Stimulated activated CD4-positive, alpha-beta T cell treated with anti-CD3 and anti-CD28 coated beads, Interleukin-4, amount 100 ng/mL, for 4 hours (primary cell): ENCODE data around the gene ATOH8.

Experiments
- DNase-seq, 2 experiments: peaks; one replicate each; pipeline ENCODE4 v3.0.0-alpha.2; 2020

Gene ATOH8

DNA sequence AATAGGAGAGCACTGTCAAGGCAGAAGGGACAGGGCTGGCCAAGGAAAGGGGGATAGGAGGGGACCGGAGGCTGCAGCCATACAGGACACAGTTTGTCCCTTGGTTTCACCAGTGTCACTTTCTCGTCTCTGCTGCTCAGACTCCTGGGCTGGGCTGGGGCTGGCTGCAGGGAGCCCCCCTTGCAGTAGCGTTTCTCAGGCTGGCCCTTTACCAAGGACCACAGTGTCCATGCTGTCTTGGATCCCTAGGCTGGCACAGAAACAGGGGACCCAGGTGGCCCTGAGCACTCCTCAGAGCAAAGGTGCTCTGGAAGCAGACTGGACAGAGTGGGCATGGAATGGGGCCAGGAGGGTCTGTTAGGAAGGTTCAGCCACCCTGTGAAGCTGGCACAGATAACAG, 34.8 kb downstream of the ATOH8 start:
- DNase-seq = no peak

GRCh38 chr2:85789271-85789670, 35.5 kb downstream of the ATOH8 start:
- DNase-seq = no peak

- DNase-seq = no peak
These were observed 36.2 kb downstream of the ATOH8 start for GRCh38 chr2:85790032-85790431.

- no peak for DNase-seq
These were observed 36.9 kb downstream of the ATOH8 start for GRCh38 chr2:85790499-85791188.

DNA sequence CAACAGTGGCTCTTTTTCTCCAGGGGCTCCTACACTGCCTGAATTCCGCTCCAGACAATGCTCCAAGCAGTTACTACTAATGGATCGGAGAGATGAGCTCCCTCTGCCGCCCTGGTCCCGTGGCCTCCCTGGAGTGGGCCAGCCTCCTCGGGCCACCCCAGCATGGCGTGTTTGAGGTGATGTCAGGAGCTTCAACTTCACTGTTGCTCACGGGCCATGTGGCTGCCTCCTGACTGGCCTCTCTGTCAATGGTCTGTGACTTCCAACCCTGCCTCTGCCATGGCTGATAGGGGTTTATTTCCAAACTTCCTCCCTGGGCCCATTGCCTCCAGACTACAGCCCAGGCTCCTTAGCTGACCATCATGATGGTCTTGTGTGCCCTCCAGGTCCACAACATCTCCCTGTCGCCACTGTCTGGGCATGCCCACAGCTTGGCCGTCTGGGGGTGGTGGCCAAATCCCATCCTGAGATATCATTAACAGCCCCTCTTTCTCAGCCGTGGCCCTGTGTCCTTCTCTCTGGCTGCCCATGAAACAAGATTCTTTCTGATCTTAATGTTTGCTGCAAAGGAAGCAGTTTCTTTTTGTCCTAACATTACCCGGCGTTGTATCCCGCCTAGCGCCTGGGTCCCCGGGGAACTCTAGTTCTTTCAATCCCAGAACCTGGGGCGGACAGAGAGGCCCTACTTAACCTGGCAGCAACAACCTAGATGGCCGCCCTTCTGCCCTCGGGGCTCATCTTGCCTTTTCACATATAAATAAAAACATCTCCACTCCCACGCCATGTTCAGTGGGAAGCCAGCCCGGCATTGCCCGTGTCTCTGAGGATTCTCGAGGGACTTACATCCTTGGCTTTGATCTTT, 38.1 kb downstream of the ATOH8 start:
- DNase-seq = no peak

- DNase-seq = no peak
These were observed 39.1 kb downstream of the ATOH8 start for GRCh38 chr2:85792783-85793441.

GRCh38 chr2:85793584-85793983, 39.8 kb downstream of the ATOH8 start:
- no peak for DNase-seq

DNA sequence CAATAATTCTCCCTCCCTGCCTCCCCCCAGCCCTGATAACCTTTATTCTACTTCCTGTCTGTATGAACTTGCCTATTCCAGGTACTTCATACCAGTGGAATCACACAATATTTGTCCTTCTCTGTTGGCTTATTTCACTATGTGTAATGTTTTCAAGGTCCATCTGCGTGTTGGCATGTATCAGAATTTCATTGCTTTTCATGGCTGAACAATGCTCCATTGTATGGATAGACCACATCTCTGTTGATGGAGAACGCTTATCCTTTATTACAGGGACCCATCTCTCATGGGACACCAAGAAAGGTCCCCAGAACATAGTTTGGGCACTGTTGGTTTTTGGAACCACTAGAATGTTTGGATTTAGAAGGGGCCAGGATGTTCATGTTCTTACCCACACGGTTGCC, 40.2 kb downstream of the ATOH8 start:
- no peak for DNase-seq

DNA sequence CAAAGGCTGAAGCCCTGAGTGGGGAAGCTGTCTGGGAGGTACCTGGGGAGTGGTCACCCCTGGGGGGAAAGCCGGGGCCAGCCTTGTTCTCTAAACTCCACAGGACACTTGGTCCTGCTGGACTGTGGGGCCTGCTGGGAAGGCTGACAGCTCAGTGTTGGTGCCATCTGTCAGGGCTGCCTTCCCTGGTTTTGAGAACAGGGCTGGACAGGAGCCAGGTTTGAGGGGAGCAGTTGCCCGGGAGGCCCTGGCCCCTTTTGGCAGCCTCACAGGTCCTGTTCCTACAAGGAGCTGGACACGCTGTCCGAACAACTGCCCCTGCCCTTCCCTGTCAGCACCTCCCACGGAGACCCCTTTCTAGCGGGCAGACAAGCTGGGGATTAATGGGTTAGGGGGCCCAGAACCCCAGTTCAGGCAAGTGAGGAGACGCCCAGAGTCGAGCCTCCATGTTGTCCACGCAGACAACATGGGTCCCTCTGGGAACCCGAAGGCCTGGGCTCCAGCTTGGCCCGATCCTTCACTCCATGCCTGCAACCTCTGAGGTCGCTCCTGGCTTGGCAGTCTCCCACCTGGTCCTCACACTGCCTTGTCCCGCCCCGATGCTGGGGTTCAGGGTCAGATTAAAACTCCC, 40.8 kb downstream of the ATOH8 start:
- no peak for DNase-seq

DNA sequence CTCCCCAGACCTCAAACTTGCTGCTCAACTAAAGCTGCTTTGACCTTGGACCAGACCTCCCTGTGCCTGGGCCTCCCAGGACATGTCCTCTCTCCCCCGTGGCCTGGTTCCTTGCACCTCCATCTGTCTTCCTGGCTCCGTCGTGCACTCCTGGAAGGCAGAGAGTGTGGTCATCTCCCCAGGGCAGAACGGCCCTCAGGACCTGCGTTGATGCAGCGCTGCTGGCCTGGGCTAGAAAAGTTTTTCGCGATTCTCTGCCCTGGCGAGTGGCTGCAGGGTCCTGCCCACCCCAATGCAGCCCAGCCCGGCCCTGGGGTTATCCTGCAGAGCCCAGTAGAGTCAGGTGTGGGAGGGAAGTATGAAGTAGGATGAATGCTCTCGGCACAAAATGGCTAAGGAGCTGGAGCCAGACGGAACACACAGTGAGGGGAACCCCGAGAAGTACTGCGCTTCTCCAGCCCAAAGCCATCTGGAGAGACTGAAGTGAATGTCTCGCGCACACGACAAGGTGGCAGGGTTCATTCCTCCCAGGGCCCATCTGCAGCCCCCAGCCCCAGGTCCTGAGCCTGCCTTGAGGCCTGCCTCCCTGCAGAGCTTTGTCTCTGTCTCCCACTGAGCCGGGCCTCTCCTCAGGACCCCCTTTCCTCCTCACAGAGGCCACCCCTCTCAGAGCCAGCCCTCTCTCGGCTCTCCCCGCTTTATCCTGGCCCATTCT, 41.7 kb downstream of the ATOH8 start:
- no peak for DNase-seq

GRCh38 chr2:85796046-85796340, 42.2 kb downstream of the ATOH8 start:
- DNase-seq = no peak

DNA sequence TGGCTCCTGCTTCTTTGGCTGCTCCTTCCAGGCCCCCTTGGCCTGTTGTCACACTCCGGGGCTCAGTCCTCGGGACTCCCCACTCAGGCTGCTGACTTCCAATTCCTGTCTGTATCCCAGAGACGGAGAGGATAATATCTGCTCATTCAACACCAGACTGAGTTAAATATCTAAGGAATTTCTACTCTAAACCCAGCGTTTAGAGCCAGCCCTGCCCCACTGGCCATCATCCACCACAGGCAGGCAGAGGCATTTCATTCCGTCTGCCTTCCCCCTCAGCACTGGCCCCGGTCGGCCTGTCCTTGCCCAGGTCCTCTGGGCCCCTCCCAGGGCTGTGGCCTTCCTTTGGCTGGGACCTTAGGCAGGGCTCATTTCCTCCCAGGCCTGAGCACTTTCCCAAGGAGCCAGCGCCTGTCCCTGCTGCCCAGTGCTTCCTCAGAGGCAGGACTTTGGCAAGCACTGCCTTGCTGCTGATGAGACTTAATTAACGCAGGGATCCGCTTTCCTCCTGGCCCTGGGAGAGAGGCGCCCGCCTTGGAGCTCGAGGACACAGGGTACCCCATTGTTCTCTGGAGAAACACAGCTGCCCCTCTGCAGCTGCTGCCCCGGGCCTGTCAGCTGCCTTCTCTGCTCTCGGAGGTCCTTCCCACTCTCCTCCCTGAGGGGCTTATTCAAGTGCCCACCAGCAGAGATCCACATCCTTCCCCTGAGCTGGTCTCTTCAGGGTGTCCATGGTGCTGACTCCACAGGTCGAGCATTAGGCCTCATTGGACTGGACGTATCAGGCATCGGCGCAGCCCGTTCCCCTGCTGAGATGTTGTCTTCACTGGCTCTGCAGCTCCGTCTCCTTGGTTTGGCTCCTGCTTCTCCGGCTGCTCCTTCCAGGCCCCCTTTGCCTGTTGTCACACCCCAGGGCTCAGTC, 42.8 kb downstream of the ATOH8 start:
- DNase-seq = no peak

DNA sequence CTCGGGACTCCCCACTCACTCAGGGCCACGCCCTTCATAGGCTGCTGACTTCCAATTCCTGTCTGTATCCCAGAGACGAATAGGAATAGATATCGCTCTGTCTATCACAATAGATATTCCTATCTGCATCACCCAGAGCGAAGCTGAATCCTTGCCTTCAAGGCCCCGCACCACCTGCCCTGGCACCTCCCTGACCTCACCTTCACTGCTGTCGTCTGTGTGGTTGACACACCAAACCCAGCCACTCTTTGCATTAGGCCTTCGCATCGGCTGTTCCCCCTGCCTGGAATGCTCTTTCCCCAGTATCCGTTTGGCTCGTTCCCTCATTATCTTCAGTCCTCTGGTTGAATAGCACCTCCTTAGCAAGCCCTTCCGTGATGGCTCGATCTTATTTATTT, 43.5 kb downstream of the ATOH8 start:
- no peak for DNase-seq

DNA sequence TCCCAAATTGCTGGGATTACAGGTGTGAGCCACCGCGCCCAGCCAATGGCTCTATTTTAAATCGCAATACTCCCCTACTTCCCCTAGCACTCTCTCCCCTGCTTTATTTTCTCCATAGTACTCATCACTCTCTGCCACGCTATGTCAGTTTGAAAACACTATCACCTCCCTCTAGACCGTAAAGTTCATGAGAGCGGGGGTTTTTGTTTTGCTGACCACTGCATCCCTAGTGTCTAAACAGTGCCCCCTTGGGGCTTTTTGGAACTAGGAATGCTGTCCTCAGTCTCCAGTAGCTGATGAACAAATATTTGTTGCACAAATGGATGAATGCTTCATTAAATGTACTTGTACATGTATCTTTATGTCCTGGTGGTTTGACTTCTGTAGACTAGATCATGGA, 44.1 kb downstream of the ATOH8 start:
- DNase-seq = no peak

- DNase-seq = no peak
These were observed 45.6 kb downstream of the ATOH8 start for GRCh38 chr2:85799215-85799956.

- DNase-seq = no peak
These were observed 46.8 kb downstream of the ATOH8 start for GRCh38 chr2:85800586-85800985.

GRCh38 chr2:85801871-85802270, 48.1 kb downstream of the ATOH8 start:
- DNase-seq = no peak

GRCh38 chr2:85802354-85803103, 48.7 kb downstream of the ATOH8 start:
- no peak for DNase-seq

GRCh38 chr2:85803704-85804425, 50.1 kb downstream of the ATOH8 start:
- no peak for DNase-seq

- DNase-seq = no peak
These were observed 50.8 kb downstream of the ATOH8 start for GRCh38 chr2:85804583-85804982.
